ENCODE data around the gene OTUD7B.

DNA sequence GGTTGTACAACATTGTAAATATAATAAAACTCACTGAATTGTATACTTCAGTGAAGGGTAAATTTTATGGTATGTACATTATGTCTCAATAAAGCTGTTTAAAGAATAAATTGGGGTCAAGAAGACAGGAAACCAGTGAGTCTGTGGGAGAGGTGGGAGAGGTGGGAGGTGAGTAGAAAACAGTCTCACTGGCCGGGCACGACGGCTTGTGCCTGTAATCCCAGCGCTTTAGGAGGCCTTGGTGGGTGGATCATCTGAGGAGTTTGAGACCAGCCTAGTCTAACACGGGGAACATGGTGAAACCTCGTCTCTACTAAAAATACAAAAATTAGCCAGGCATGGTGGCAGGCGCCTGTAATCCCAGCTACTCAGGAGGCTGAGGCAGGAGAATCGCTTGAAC is 78.1 kb downstream of the OTUD7B start:
- TF ChIP-seq EZH2 (IDR thresholded peaks at IDR 0.05; ENCODE audit: low read length, unreplicated experiment), result no peak
- TF ChIP-seq EZH2phosphoT487 (IDR thresholded peaks at IDR 0.05; ENCODE audit: borderline replicate concordance, low read length), result no peak
- TF ChIP-seq, protein P1, sequence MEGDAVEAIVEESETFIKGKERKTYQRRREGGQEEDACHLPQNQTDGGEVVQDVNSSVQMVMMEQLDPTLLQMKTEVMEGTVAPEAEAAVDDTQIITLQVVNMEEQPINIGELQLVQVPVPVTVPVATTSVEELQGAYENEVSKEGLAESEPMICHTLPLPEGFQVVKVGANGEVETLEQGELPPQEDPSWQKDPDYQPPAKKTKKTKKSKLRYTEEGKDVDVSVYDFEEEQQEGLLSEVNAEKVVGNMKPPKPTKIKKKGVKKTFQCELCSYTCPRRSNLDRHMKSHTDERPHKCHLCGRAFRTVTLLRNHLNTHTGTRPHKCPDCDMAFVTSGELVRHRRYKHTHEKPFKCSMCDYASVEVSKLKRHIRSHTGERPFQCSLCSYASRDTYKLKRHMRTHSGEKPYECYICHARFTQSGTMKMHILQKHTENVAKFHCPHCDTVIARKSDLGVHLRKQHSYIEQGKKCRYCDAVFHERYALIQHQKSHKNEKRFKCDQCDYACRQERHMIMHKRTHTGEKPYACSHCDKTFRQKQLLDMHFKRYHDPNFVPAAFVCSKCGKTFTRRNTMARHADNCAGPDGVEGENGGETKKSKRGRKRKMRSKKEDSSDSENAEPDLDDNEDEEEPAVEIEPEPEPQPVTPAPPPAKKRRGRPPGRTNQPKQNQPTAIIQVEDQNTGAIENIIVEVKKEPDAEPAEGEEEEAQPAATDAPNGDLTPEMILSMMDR (conservative IDR thresholded peaks at IDR 0.05; ENCODE audit: low read depth, low read length), result no peak

All from PC-3 (cell line).